HG03135 (cell line): ENCODE measurements around the gene ALOX12.
"Not testable (repeated sequence)": the region's sequence is repeated elsewhere in the genome, so short reads cannot be mapped to it uniquely, and the experiment has no call there.

Experiments used
- ATAC-seq: cut with Tn5 transposase; IDR thresholded peaks from one replicate; pipeline ENCODE4 v1.9.1; 2021; ENCODE audit warnings: mild to moderate bottlenecking, moderate library complexity; ENCODE audit not compliant: unreplicated experiment

Gene ALOX12

GRCh38 chr17:6995500-6996255, at the start of gene ALOX12:
Gene ALOX12 (plus strand): TSS chr17:6996049. CDS start chr17:6996118, 69 bp downstream.
- no peak for ATAC-seq

GRCh38 chr17:6947745-6948144, 48.1 kb upstream of the ALOX12 start:
- no peak for ATAC-seq

- no peak for ATAC-seq
Observed at GRCh38 chr17:6948562-6948961, 47.3 kb upstream of the ALOX12 start.

- no peak for ATAC-seq
Observed at GRCh38 chr17:6948976-6949375, 46.9 kb upstream of the ALOX12 start.

GRCh38 chr17:6950938-6951337, 44.9 kb upstream of the ALOX12 start:
- ATAC-seq: not testable (repeated sequence)

GRCh38 chr17:6953689-6954088, 42.2 kb upstream of the ALOX12 start:
- no peak for ATAC-seq

- ATAC-seq: no peak
Observed at GRCh38 chr17:6959700-6960099, 36.1 kb upstream of the ALOX12 start.

GRCh38 chr17:6969323-6969726, 26.5 kb upstream of the ALOX12 start:
- no peak for ATAC-seq

- no peak for ATAC-seq
Observed at GRCh38 chr17:6970992-6971391, 24.9 kb upstream of the ALOX12 start.

- not testable (repeated sequence) for ATAC-seq
Observed at GRCh38 chr17:6979440-6979839, 16.4 kb upstream of the ALOX12 start.

- no peak for ATAC-seq
Observed at GRCh38 chr17:6981426-6981825, 14.4 kb upstream of the ALOX12 start.

- ATAC-seq: no peak
Observed at GRCh38 chr17:6985266-6985665, 10.6 kb upstream of the ALOX12 start.

- no peak for ATAC-seq
Observed at GRCh38 chr17:6986676-6987075, 9.2 kb upstream of the ALOX12 start.

- ATAC-seq: no peak
Observed at GRCh38 chr17:6989779-6990178, 6.1 kb upstream of the ALOX12 start.

- not testable (repeated sequence) for ATAC-seq
Observed at GRCh38 chr17:6993613-6994056, 2.2 kb upstream of the ALOX12 start.

- ATAC-seq: no peak
Observed at GRCh38 chr17:6994118-6994598, 1.7 kb upstream of the ALOX12 start.

- ATAC-seq: no peak
Observed at GRCh38 chr17:6994666-6995256, 1.1 kb upstream of the ALOX12 start.

GRCh38 chr17:6996256-6997011, 585 bp downstream of the ALOX12 start:
- ATAC-seq: no peak

- ATAC-seq: no peak
Observed at GRCh38 chr17:6997171-6997570, 1.3 kb downstream of the ALOX12 start.

- ATAC-seq: no peak
Observed at GRCh38 chr17:6998855-6999508, 3.1 kb downstream of the ALOX12 start.

- no peak for ATAC-seq
Observed at GRCh38 chr17:7001318-7001961, 5.6 kb downstream of the ALOX12 start.
